Liver (tissue), 9 donors: Measurements from ENCODE around the gene GGN. TPM values are rescaled to one million over a fixed set of nuclear protein-coding genes. Genes with fewer than 3 reads are reported as not detected.

Experiments
- DNase-seq: peaks from one replicate; pipeline ENCODE4 v3.0.0-alpha.2; 2017; ENCODE audit warnings: low spot score
- H3K27ac ChIP-seq, 2 donors: one replicate each; pipeline ENCODE4 v1.7.0; 2013; ENCODE audit warnings: inconsistent platforms in 2 of 2, low read length in 2 of 2, control low read depth in 1 of 2, low read depth in 1 of 2, mild to moderate bottlenecking in 1 of 2
- H3K27me3 ChIP-seq, 4 donors: one replicate each; pipeline versions ENCODE4 v1.6.1 to v1.7.0; 2013; ENCODE audit warnings: low read length in 3 of 4, inconsistent platforms in 1 of 4, mild to moderate bottlenecking in 1 of 4, moderate library complexity in 1 of 4; ENCODE audit not compliant: control insufficient read depth in 4 of 4, insufficient read depth in 4 of 4
- H3K36me3 ChIP-seq, 4 donors: one replicate each; pipeline versions ENCODE4 v1.6.1 to v1.7.0; 2013; ENCODE audit warnings: low read length in 3 of 4, mild to moderate bottlenecking in 3 of 4, low read depth in 1 of 4, moderate library complexity in 1 of 4; ENCODE audit not compliant: control insufficient read depth in 4 of 4, insufficient read depth in 3 of 4
- H3K4me1 ChIP-seq, 4 donors: one replicate each; pipeline versions ENCODE4 v1.6.1 to v1.7.0; 2013; ENCODE audit warnings: low read length in 3 of 4, mild to moderate bottlenecking in 3 of 4, moderate library complexity in 1 of 4; ENCODE audit not compliant: control insufficient read depth in 4 of 4, insufficient read depth in 4 of 4
- H3K4me3 ChIP-seq, 3 donors: one replicate each; pipeline versions ENCODE4 v1.6.1 to v1.7.0; 2013; ENCODE audit warnings: low read length in 3 of 3, control low read depth in 1 of 3, low read depth in 1 of 3, mild to moderate bottlenecking in 1 of 3
- H3K9ac ChIP-seq, 2 donors: one replicate each; pipeline ENCODE4 v1.7.0; 2013; ENCODE audit warnings: low read length in 2 of 2, mild to moderate bottlenecking in 2 of 2, moderate library complexity in 2 of 2, control low read depth in 1 of 2, low read depth in 1 of 2
- H3K9me3 ChIP-seq, 4 donors: one replicate each; pipeline versions ENCODE4 v1.6.1 to v1.7.0; 2013; ENCODE audit warnings: low read length in 3 of 4; ENCODE audit not compliant: control insufficient read depth in 4 of 4
- EGR1 ChIP-seq, 2 donors: IDR thresholded peaks; 2 replicates each; pipeline ENCODE4 v1.6.1; 2016 to 2018; ENCODE audit warnings: antibody characterized with exemption in 2 of 2, low read depth in 2 of 2
- FOXA1 ChIP-seq: IDR thresholded peaks from 2 replicates; pipeline ENCODE4 v1.6.1; 2016; ENCODE audit warnings: antibody characterized with exemption
- FOXA2 ChIP-seq: IDR thresholded peaks from 2 replicates; pipeline ENCODE4 v1.6.1; 2016; ENCODE audit warnings: antibody characterized with exemption
- GABPA ChIP-seq, 2 donors: IDR thresholded peaks in 1 of 2; conservative IDR thresholded peaks in 1 of 2; 2 replicates each; pipeline ENCODE4 v1.6.1; 2016; ENCODE audit warnings: antibody characterized with exemption in 2 of 2, mild to moderate bottlenecking in 1 of 2, moderate library complexity in 1 of 2
- HNF4A ChIP-seq, 2 donors: conservative IDR thresholded peaks; 2 replicates each; pipeline ENCODE4 v1.6.1; 2016; ENCODE audit warnings: antibody characterized with exemption in 2 of 2, mild to moderate bottlenecking in 2 of 2
- HNF4G ChIP-seq: IDR thresholded peaks from 2 replicates; pipeline ENCODE4 v1.6.1; 2016; ENCODE audit warnings: antibody characterized with exemption
- MAX ChIP-seq: IDR thresholded peaks from 2 replicates; pipeline ENCODE4 v1.6.1; 2016; ENCODE audit warnings: antibody characterized with exemption
- RAD21 ChIP-seq, 2 donors: IDR thresholded peaks; 2 replicates each; pipeline ENCODE4 v1.6.1; 2016; ENCODE audit warnings: antibody characterized with exemption in 2 of 2, mild to moderate bottlenecking in 2 of 2
- REST ChIP-seq: IDR thresholded peaks from 2 replicates; pipeline ENCODE4 v1.6.1; 2016; ENCODE audit warnings: antibody characterized with exemption, mild to moderate bottlenecking
- RXRA ChIP-seq, 2 donors: IDR thresholded peaks; 2 replicates each; pipeline ENCODE4 v1.6.1; 2017 to 2018; ENCODE audit warnings: antibody characterized with exemption in 2 of 2, mild to moderate bottlenecking in 1 of 2
- SP1 ChIP-seq: IDR thresholded peaks from 2 replicates; pipeline ENCODE4 v1.6.1; 2018; ENCODE audit warnings: antibody characterized with exemption, mild to moderate bottlenecking
- YY1 ChIP-seq: IDR thresholded peaks from 2 replicates; pipeline ENCODE4 v1.6.1; 2016; ENCODE audit warnings: antibody characterized with exemption, mild to moderate bottlenecking
- ZBTB33 ChIP-seq: IDR thresholded peaks from 2 replicates; pipeline ENCODE4 v1.6.1; 2016; ENCODE audit warnings: antibody characterized with exemption
- WGBS: extraction: QIAGEN DNeasy Blood & Tissue Kit; methylation state at CpG from one replicate; pipeline ENCODE4 v1.1.7; 2013; 5-methylcytosine and 5-hydroxymethylcytosine counted together
- polyA plus RNA-seq, 2 donors: library from polyadenylated mRNA; stranded (reverse) in 1 of 2; unstranded in 1 of 2; fragments of 200-250 nt in 1 of 2; fragments of >200 nt in 1 of 2; fragmentation: Nextera tagmentation in 1 of 2; extraction: Ambion mirVana in 1 of 2; gene quantifications; one replicate each; pipeline versions ENCODE4 v1.2.1 to v1.2.3, GENCODE V29; 2013 to 2015
- total RNA-seq, 2 donors: library from RNA; depleted of rRNA; stranded (reverse); fragments of >200 nt; gene quantifications; one replicate each; pipeline ENCODE4 v1.2.3, GENCODE V29; 2014
- donor health status: healthy.
- donor health status: healthy.
- donor health status: healthy.
- donor health status: healthy.
- donor health status: healthy.

Gene GGN
- total and polyA plus RNA-seq, 4 donors = not detected

GRCh38 chr19:38420935-38421334 is 33.1 kb upstream of the GGN start:
- TF ChIP-seq SP1 = no peak
- no peak for TF ChIP-seq ZBTB33
- TF ChIP-seq YY1 = no peak
- TF ChIP-seq FOXA2 = no peak
- no peak for TF ChIP-seq EGR1 (IDR thresholded peaks at IDR 0.05; ENCODE audit: low read depth in 2 of 2)
- TF ChIP-seq FOXA1 = no peak
- no peak for TF ChIP-seq REST
- TF ChIP-seq HNF4A (conservative IDR thresholded peaks at IDR 0.05) = no peak
- no peak for TF ChIP-seq RXRA (IDR thresholded peaks at IDR 0.05)
- TF ChIP-seq GABPA (IDR thresholded peaks at IDR 0.05 in 1 of 2, conservative IDR thresholded peaks at IDR 0.05 in 1 of 2) = no peak
- no peak for TF ChIP-seq HNF4G
- no peak for TF ChIP-seq RAD21 (IDR thresholded peaks at IDR 0.05)
- H3K36me3 ChIP-seq = no peaks in the 10 kb centered on the region
- H3K27me3 ChIP-seq = no peaks in the 10 kb centered on the region
- no peak overlapping the region for H3K9ac ChIP-seq
- H3K27ac ChIP-seq = no peak overlapping the region
- 81% methylated on average over 9 of the region's 9 CpGs for WGBS
- no peak overlapping the region for H3K4me3 ChIP-seq
- DNase-seq = no peak
- H3K9me3 ChIP-seq = no peaks in the 10 kb centered on the region
- peaks cover 0 to 4% (median 0%) of the 10 kb centered on the region in 4 donors for H3K4me1 ChIP-seq

GRCh38 chr19:38417544-38418506 is 30.0 kb upstream of the GGN start:
- 9% methylated on average over 49 of the region's 49 CpGs for WGBS
- Histone ChIP-seq H3K27me3 (no peaks in the 10 kb centered on the region), H3K4me3 (peak overlapping the region in 1 of 3 donors; percentile 2), H3K27ac (peak overlapping the region in 1 of 2 donors; percentile 56), H3K4me1 (peaks cover 0 to 4% (median 0%) of the 10 kb centered on the region in 4 donors), H3K36me3 (no peaks in the 10 kb centered on the region), H3K9ac (no peak overlapping the region), H3K9me3 (no peaks in the 10 kb centered on the region)
- TF ChIP-seq SP1 = peak; percentile 10
- no peak for TF ChIP-seq MAX
- no peak for DNase-seq
